Endothelial cell of umbilical vein (primary cell): ENCODE results near the gene GPR107. TPM values are rescaled to one million over a fixed set of nuclear protein-coding genes. Genes with fewer than 3 reads are reported as not detected.

ENCODE experiments used
- BruUV-seq: library from RNA; stranded (reverse); fragments of 400-500 nt; replicated peaks from 2 replicates; lab custom pipeline; 2021; lab: Mats Ljungman, UMichigan
- CTCF ChIA-PET: fragments of 300-600, 350-600 bp; sonication (Branson Sonifier 250); formaldehyde crosslinking; loops from one replicate; lab custom pipeline; 2021; ENCODE audit warnings: antibody characterized with exemption, inconsistent platforms; lab: Charles Lee
- POLR2A ChIA-PET: fragments of 300-600, 350-600 bp; sonication (Branson Sonifier 250); formaldehyde crosslinking; loops from one replicate; lab custom pipeline; 2021; ENCODE audit warnings: antibody characterized with exemption, inconsistent platforms; lab: Charles Lee
- DNase-seq: peaks from one replicate; pipeline ENCODE4 v3.0.0-alpha.2; 2011; ENCODE audit warnings: low read depth, low spot score
- FAIRE-seq: peaks from 2 replicates; lab custom pipeline; 2011; peaks lifted over from hg19 to GRCh38; lab: Jason Lieb, UNC
- H2AFZ ChIP-seq: 2 replicates; pipeline ENCODE4 v1.6.0; 2012; ENCODE audit warnings: low read depth, low read length, control low read depth, inconsistent platforms
- H3K27ac ChIP-seq: 2 replicates; pipeline ENCODE4 v1.5.1; 2011; ENCODE audit warnings: low read depth, mild to moderate bottlenecking, control low read depth, low read length, moderate library complexity; ENCODE audit not compliant: insufficient read depth
- H3K27me3 ChIP-seq, 2 experiments: 2 replicates each; pipeline versions ENCODE4 v1.6.0 to v1.6.1; 2011; ENCODE audit warnings: low read length in 2 of 2, mixed read lengths in 1 of 2; ENCODE audit not compliant: control insufficient read depth in 2 of 2, insufficient read depth in 2 of 2
- H3K36me3 ChIP-seq, 2 experiments: 2 replicates in 1 of 2; 3 replicates in 1 of 2; pipeline ENCODE4 v1.5.1; 2011; ENCODE audit warnings: low read length in 2 of 2, mild to moderate bottlenecking in 1 of 2, moderate library complexity in 1 of 2; ENCODE audit not compliant: control insufficient read depth in 2 of 2, insufficient read depth in 2 of 2; ENCODE audit errors: extremely low read depth in 1 of 2
- H3K4me1 ChIP-seq: 3 replicates; pipeline ENCODE4 v1.5.1; 2011; ENCODE audit warnings: mild to moderate bottlenecking, low read length; ENCODE audit not compliant: control insufficient read depth, insufficient read depth; ENCODE audit errors: extremely low read depth
- H3K4me2 ChIP-seq: 2 replicates; pipeline ENCODE4 v1.6.1; 2011; ENCODE audit warnings: low read length, control low read depth, mixed read lengths; ENCODE audit not compliant: insufficient read depth
- H3K4me3 ChIP-seq, 3 experiments: fragments of 200-600 bp in 1 of 3; sonication (generic), shearing (Covaris generic) in 1 of 3; replicated peaks in 1 of 3; 2 replicates each; pipeline ENCODE4 v1.5.1; 2011 to 2016; ENCODE audit warnings: control low read depth in 3 of 3, low read length in 3 of 3, mild to moderate bottlenecking in 2 of 3, inconsistent platforms in 1 of 3, low read depth in 1 of 3, moderate library complexity in 1 of 3; ENCODE audit not compliant: insufficient read depth in 1 of 3
- H3K79me2 ChIP-seq: 2 replicates; pipeline ENCODE4 v1.6.0; 2012; ENCODE audit warnings: low read length, inconsistent platforms; ENCODE audit not compliant: control insufficient read depth, insufficient read depth
- H3K9ac ChIP-seq: replicated peaks from 2 replicates; pipeline ENCODE3; 2011; ENCODE audit warnings: low read length, control low read depth; ENCODE audit not compliant: insufficient read depth; ENCODE audit errors: extremely low read depth
- H3K9me1 ChIP-seq: replicated peaks from 3 replicates; pipeline ENCODE4 v1.6.0; 2011; ENCODE audit warnings: mild to moderate bottlenecking, low read length; ENCODE audit not compliant: control insufficient read depth, insufficient read depth; ENCODE audit errors: extremely low read depth
- H3K9me3 ChIP-seq: replicated peaks from 2 replicates; pipeline ENCODE4 v1.5.1; 2012; ENCODE audit warnings: low read length, inconsistent platforms; ENCODE audit not compliant: control insufficient read depth, insufficient read depth
- H4K20me1 ChIP-seq: replicated peaks from 2 replicates; pipeline ENCODE3; 2011; ENCODE audit warnings: mild to moderate bottlenecking, low read length; ENCODE audit not compliant: control insufficient read depth, insufficient read depth; ENCODE audit errors: extremely low read depth
- EZH2 ChIP-seq: IDR thresholded peaks from 2 replicates; pipeline ENCODE4 v1.6.1; 2012; ENCODE audit warnings: borderline replicate concordance, low read depth, mild to moderate bottlenecking, moderate library complexity, low read length, inconsistent platforms; ENCODE audit not compliant: severe bottlenecking
- FOS ChIP-seq: IDR thresholded peaks from 2 replicates; pipeline ENCODE4 v1.6.1; 2011; ENCODE audit warnings: mild to moderate bottlenecking, low read length, moderate library complexity, borderline replicate concordance; ENCODE audit not compliant: insufficient read depth
- GATA2 ChIP-seq: IDR thresholded peaks from 2 replicates; pipeline ENCODE4 v1.7.0; 2011; ENCODE audit warnings: low read depth, mild to moderate bottlenecking, moderate library complexity, mixed read lengths, low read length; ENCODE audit not compliant: insufficient read length, insufficient read depth
- JUN ChIP-seq: IDR thresholded peaks from 2 replicates; pipeline ENCODE4 v1.6.1; 2011; ENCODE audit warnings: borderline replicate concordance, low read depth; ENCODE audit not compliant: insufficient read length, insufficient read depth
- MAX ChIP-seq: IDR thresholded peaks from 2 replicates; pipeline ENCODE4 v1.6.1; 2011; ENCODE audit not compliant: insufficient read depth, insufficient read length
- MYC ChIP-seq: IDR thresholded peaks from one replicate; pipeline ENCODE4 v1.6.1; 2011; ENCODE audit warnings: mild to moderate bottlenecking, low read depth, low read length
- POLR2A ChIP-seq: IDR thresholded peaks from 2 replicates; pipeline ENCODE4 v1.6.1; 2012; ENCODE audit warnings: low read depth, mild to moderate bottlenecking, control low read depth, low read length
- POLR2AphosphoS5 ChIP-seq: IDR thresholded peaks from 2 replicates; pipeline ENCODE4 v1.6.1; 2012; ENCODE audit warnings: low read depth, mild to moderate bottlenecking, control low read depth, low read length, moderate library complexity; ENCODE audit not compliant: insufficient read depth
- dilution Hi-C: fragments of 300-500 bp; cut with MboI; formaldehyde crosslinking; loops from one replicate; pipeline ENCODE4 v1.15.0; 2019; ENCODE audit warnings: low sequenced_read_pairs; ENCODE audit not compliant: extremely low pct_ligation_motif_present
- intact Hi-C: fragments of 100-400 bp; cut with micrococcal nuclease; formaldehyde crosslinking; loops from one replicate; pipeline ENCODE4 v1.10.0; 2022
- polyA plus RNA-seq, 4 experiments: library from polyadenylated mRNA; depleted of rRNA in 3 of 4; stranded (reverse) in 3 of 4; unstranded in 1 of 4; fragments of >200 nt; gene quantifications; 2 replicates each; pipeline versions ENCODE4 v1.2.1 to v1.2.3, GENCODE V29; 2011 to 2012; ENCODE audit warnings: missing spikeins in 1 of 4
- total RNA-seq: library from RNA; stranded (reverse); gene quantifications from 2 replicates; pipeline ENCODE4 v1.2.3, GENCODE V29; 2021
- TF ChIP-seq, protein P1 (sequence below), 2 donors: IDR thresholded peaks; 1 replicate in 1 of 2; 2 replicates in 1 of 2; pipeline ENCODE4 v1.5.1; 2011; ENCODE audit warnings: low read length in 2 of 2, mild to moderate bottlenecking in 2 of 2, moderate library complexity in 2 of 2, control low read depth in 1 of 2, inconsistent platforms in 1 of 2, low read depth in 1 of 2; ENCODE audit not compliant: insufficient read depth in 1 of 2; ENCODE audit errors: extremely low read depth in 1 of 2

Gene GPR107
- total and polyA plus RNA-seq, 2 donors (not counting 3 experiments of a cell fraction or from before 2014, with no cell fraction given), result 27.2 to 38.9 TPM

DNA sequence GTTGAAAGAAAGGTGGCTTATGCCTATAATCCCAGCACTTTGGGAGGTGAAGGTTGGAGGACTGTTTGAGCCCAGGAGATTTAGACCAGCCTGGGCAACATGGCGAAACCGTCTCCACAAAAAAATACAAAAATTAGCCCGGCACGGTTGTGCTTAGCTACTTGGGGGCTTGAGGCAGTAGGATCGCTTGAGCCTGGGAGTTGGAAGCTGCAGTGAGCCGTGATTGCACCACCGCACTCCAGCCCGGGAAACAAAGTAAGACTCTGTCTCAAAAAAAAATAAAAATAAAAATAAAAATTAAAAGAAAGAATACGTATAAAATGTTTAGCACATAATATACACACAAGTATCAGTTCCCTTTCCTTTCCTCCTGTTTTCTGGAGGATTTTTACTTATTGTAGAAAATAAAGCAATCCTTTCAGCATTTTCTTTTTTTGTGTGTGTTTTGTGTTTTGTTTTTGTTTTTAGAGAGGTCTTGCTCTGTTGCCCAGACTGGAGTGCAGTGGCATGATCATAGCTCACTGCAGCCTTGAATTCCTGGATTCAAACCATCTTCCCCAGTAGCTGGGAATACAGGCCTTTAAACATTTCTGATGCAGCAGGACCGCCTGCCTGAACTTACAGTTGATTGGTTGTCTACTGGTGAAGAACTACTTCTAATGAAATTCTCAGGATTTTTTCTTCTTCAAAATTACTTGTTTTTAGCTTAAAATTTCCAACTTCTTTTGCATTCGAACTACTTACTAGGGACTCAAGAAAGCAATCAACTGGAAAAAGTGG lies 4.1 kb upstream of the GPR107 start:
- no peaks in the 10 kb centered on the region for H3K9me3 ChIP-seq
- H3K4me2 ChIP-seq, result no peak overlapping the region
- BruUV-seq, result no TSS peak
- DNase-seq, result no peak
- peaks cover 14% of the 10 kb centered on the region for H3K79me2 ChIP-seq
- intact Hi-C loops (no loop called here), dilution Hi-C loops (no loop called here)
- H4K20me1 ChIP-seq, result no peaks in the 10 kb centered on the region
- H3K9me1 ChIP-seq, result no peaks in the 10 kb centered on the region
- ChIA-PET CTCF (interaction anchor here (0.9 to 1.0 kb wide), 2 partner anchors 14 to 186 kb away, joined by 3 read pairs; no protein-coding TSS in a partner anchor), POLR2A (no interaction called here)
- H3K4me3 ChIP-seq, result no peak overlapping the region
- peak; percentile 21 for FAIRE-seq
- H3K27me3 ChIP-seq, result no peaks in the 10 kb centered on the region
- peaks cover 26% of the 10 kb centered on the region for H3K4me1 ChIP-seq
- no peaks in the 10 kb centered on the region for H3K36me3 ChIP-seq
- no peak overlapping the region for H2AFZ ChIP-seq
- H3K27ac ChIP-seq, result no peak overlapping the region
- no peak for TF ChIP-seq EZH2
- no peak overlapping the region for H3K9ac ChIP-seq

DNA sequence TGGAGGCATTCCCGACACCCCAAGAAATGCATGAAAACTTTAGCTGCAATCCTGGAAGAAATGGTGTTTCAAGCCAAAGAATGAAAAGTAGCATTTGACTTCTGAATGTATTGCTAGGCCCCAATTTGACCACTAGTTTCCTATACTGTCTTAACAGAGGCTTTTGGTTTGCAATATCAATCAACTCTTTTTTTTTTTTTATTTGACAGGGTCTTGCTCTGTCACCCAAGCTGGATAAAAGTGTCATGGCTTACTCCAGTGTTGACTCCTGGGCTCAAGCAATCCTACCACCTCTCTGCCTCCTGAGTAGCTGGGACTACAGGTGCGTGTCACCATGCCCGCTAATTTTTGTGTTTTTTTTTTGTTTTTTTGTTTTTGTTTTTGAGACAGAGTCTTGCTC lies 3.2 kb upstream of the GPR107 start:
- dilution Hi-C loops, result no loop called here
- POLR2A ChIA-PET, result no interaction called here

More for the DNA sequence above, 3.2 kb upstream of the GPR107 start:
- no peak for DNase-seq
- BruUV-seq, result no TSS peak
- no peak for FAIRE-seq
- Histone ChIP-seq H4K20me1 (no peaks in the 10 kb centered on the region), H3K79me2 (peaks cover 18% of the 10 kb centered on the region), H3K4me1 (peaks cover 22% of the 10 kb centered on the region), H3K36me3 (no peaks in the 10 kb centered on the region), H3K9ac (no peak overlapping the region), H2AFZ (no peak overlapping the region), H3K27me3 (no peaks in the 10 kb centered on the region), H3K9me3 (no peaks in the 10 kb centered on the region), H3K9me1 (no peaks in the 10 kb centered on the region), H3K27ac (no peak overlapping the region), H3K4me2 (no peak overlapping the region), H3K4me3 (no peak overlapping the region)
- TF ChIP-seq MAX, result no peak
- no peak for TF ChIP-seq GATA2
- TF ChIP-seq POLR2AphosphoS5, result no peak
- TF ChIP-seq FOS, result no peak
- TF ChIP-seq, protein P1, sequence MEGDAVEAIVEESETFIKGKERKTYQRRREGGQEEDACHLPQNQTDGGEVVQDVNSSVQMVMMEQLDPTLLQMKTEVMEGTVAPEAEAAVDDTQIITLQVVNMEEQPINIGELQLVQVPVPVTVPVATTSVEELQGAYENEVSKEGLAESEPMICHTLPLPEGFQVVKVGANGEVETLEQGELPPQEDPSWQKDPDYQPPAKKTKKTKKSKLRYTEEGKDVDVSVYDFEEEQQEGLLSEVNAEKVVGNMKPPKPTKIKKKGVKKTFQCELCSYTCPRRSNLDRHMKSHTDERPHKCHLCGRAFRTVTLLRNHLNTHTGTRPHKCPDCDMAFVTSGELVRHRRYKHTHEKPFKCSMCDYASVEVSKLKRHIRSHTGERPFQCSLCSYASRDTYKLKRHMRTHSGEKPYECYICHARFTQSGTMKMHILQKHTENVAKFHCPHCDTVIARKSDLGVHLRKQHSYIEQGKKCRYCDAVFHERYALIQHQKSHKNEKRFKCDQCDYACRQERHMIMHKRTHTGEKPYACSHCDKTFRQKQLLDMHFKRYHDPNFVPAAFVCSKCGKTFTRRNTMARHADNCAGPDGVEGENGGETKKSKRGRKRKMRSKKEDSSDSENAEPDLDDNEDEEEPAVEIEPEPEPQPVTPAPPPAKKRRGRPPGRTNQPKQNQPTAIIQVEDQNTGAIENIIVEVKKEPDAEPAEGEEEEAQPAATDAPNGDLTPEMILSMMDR (IDR thresholded peaks at IDR 0.05; ENCODE audit: extremely low read depth in 1 of 2, insufficient read depth in 1 of 2, low read depth in 1 of 2, low read length in 2 of 2), result no peak
- TF ChIP-seq MYC, result no peak
- no peak for TF ChIP-seq POLR2A
- TF ChIP-seq JUN, result no peak
- TF ChIP-seq EZH2, result no peak
- intact Hi-C loops, result no loop called here
- CTCF ChIA-PET, result interaction anchor here (0.9 to 1.0 kb wide), 2 partner anchors 14 to 186 kb away, joined by 3 read pairs; no protein-coding TSS in a partner anchor
